Endothelial cell of umbilical vein (primary cell): Measurements from ENCODE around the gene DNAH9.

ENCODE experiments used
- CTCF ChIP-seq, 2 donors: IDR thresholded peaks; 1 replicate in 1 of 2; 2 replicates in 1 of 2; pipeline ENCODE4 v1.5.1; 2011; ENCODE audit warnings: low read length in 2 of 2, mild to moderate bottlenecking in 2 of 2, moderate library complexity in 2 of 2, control low read depth in 1 of 2, inconsistent platforms in 1 of 2, low read depth in 1 of 2; ENCODE audit not compliant: insufficient read depth in 1 of 2; ENCODE audit errors: extremely low read depth in 1 of 2
- EZH2 ChIP-seq: IDR thresholded peaks from 2 replicates; pipeline ENCODE4 v1.6.1; 2012; ENCODE audit warnings: borderline replicate concordance, low read depth, mild to moderate bottlenecking, moderate library complexity, low read length, inconsistent platforms; ENCODE audit not compliant: severe bottlenecking
- FOS ChIP-seq: IDR thresholded peaks from 2 replicates; pipeline ENCODE4 v1.6.1; 2011; ENCODE audit warnings: mild to moderate bottlenecking, low read length, moderate library complexity, borderline replicate concordance; ENCODE audit not compliant: insufficient read depth
- GATA2 ChIP-seq: IDR thresholded peaks from 2 replicates; pipeline ENCODE4 v1.7.0; 2011; ENCODE audit warnings: low read depth, mild to moderate bottlenecking, moderate library complexity, mixed read lengths, low read length; ENCODE audit not compliant: insufficient read length, insufficient read depth
- MYC ChIP-seq: IDR thresholded peaks from one replicate; pipeline ENCODE4 v1.6.1; 2011; ENCODE audit warnings: mild to moderate bottlenecking, low read depth, low read length
- POLR2A ChIP-seq: IDR thresholded peaks from 2 replicates; pipeline ENCODE4 v1.6.1; 2012; ENCODE audit warnings: low read depth, mild to moderate bottlenecking, control low read depth, low read length
- POLR2AphosphoS5 ChIP-seq: IDR thresholded peaks from 2 replicates; pipeline ENCODE4 v1.6.1; 2012; ENCODE audit warnings: low read depth, mild to moderate bottlenecking, control low read depth, low read length, moderate library complexity; ENCODE audit not compliant: insufficient read depth
- TF ChIP-seq, protein P1 (sequence below): IDR thresholded peaks from 2 replicates; pipeline ENCODE4 v1.6.1; 2011; ENCODE audit not compliant: insufficient read depth, insufficient read length

- TF ChIP-seq POLR2A (no peak), EZH2 (no peak), CTCF (IDR thresholded peaks at IDR 0.05; ENCODE audit: extremely low read depth in 1 of 2, insufficient read depth in 1 of 2, low read depth in 1 of 2, low read length in 2 of 2) (no peak), GATA2 (no peak), POLR2AphosphoS5 (no peak), MYC (no peak), FOS (no peak)
- TF ChIP-seq, protein P1, sequence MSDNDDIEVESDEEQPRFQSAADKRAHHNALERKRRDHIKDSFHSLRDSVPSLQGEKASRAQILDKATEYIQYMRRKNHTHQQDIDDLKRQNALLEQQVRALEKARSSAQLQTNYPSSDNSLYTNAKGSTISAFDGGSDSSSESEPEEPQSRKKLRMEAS: no peak
Measured at GRCh38 chr17:11747441-11747840, 149.2 kb downstream of the DNAH9 start.
